ENCODE data around the gene CACNA1D. TPM values are rescaled to one million over a fixed set of nuclear protein-coding genes. Genes with fewer than 3 reads are reported as not detected.

The CACNA1D gene
- total and polyA plus RNA-seq, 2 donors (not counting 1 experiment from before 2014, with no cell fraction given), result 0.17 to 0.37 TPM

GRCh38 chr3:53766706-53767105 lies 272.3 kb downstream of the CACNA1D start:
- no peak overlapping the region for H3K4me2 ChIP-seq (ENCODE audit: extremely low read depth, insufficient read depth, low read length)
- peak; percentile 32 for TF ChIP-seq EZH2 (IDR thresholded peaks at IDR 0.05; ENCODE audit: low read length, missing control alignments)
- TF ChIP-seq CTCF (conservative IDR thresholded peaks at IDR 0.05 in 1 of 2, IDR thresholded peaks at IDR 0.05 in 1 of 2; ENCODE audit: low read depth in 1 of 2, low read length in 2 of 2), result no peak
- no peak overlapping the region for H2AFZ ChIP-seq (ENCODE audit: low read length)
- H3K79me2 ChIP-seq (ENCODE audit: control insufficient read depth, insufficient read depth, low read length), result no peaks in the 10 kb centered on the region
- no peaks in the 10 kb centered on the region for H3K36me3 ChIP-seq (ENCODE audit: control insufficient read depth, insufficient read depth, low read length)
- H3K4me1 ChIP-seq (ENCODE audit: control insufficient read depth, extremely low read depth, insufficient read depth, low read length), result no peaks in the 10 kb centered on the region
- H4K20me1 ChIP-seq (ENCODE audit: control insufficient read depth, extremely low read depth, insufficient read depth, low read length), result no peaks in the 10 kb centered on the region
- no peak overlapping the region for H3K9ac ChIP-seq (ENCODE audit: insufficient read depth, low read length)
- no peak overlapping the region for H3K4me3 ChIP-seq (replicated peaks in 1 of 4; ENCODE audit: control extremely low read depth in 1 of 4, insufficient read depth in 1 of 4, low read depth in 3 of 4, low read length in 4 of 4)
- H3K27me3 ChIP-seq (ENCODE audit: control insufficient read depth, insufficient read depth, low read length), result peaks cover 6% of the 10 kb centered on the region
- no peak overlapping the region for H3K27ac ChIP-seq (ENCODE audit: insufficient read depth, low read length)
- no peak for DNase-seq (ENCODE audit: low read depth in 2 of 2)
- H3K9me3 ChIP-seq (ENCODE audit: control insufficient read depth, insufficient read depth, low read depth, low read length), result no peaks in the 10 kb centered on the region

- H3K4me2 ChIP-seq (ENCODE audit: extremely low read depth, insufficient read depth, low read length), result no peak overlapping the region
- H3K4me3 ChIP-seq (replicated peaks in 1 of 4; ENCODE audit: control extremely low read depth in 1 of 4, insufficient read depth in 1 of 4, low read depth in 3 of 4, low read length in 4 of 4), result no peak overlapping the region
- peaks cover 6% of the 10 kb centered on the region for H3K27me3 ChIP-seq (ENCODE audit: control insufficient read depth, insufficient read depth, low read length)
- H3K36me3 ChIP-seq (ENCODE audit: control insufficient read depth, insufficient read depth, low read length), result no peaks in the 10 kb centered on the region
- H3K9me3 ChIP-seq (ENCODE audit: control insufficient read depth, insufficient read depth, low read depth, low read length), result no peaks in the 10 kb centered on the region
- DNase-seq (ENCODE audit: low read depth in 2 of 2), result no peak
- no peak overlapping the region for H3K27ac ChIP-seq (ENCODE audit: insufficient read depth, low read length)
- H2AFZ ChIP-seq (ENCODE audit: low read length), result no peak overlapping the region
- H3K4me1 ChIP-seq (ENCODE audit: control insufficient read depth, extremely low read depth, insufficient read depth, low read length), result peaks cover 8% of the 10 kb centered on the region
- H4K20me1 ChIP-seq (ENCODE audit: control insufficient read depth, extremely low read depth, insufficient read depth, low read length), result no peaks in the 10 kb centered on the region
- no peak overlapping the region for H3K9ac ChIP-seq (ENCODE audit: insufficient read depth, low read length)
- no peaks in the 10 kb centered on the region for H3K79me2 ChIP-seq (ENCODE audit: control insufficient read depth, insufficient read depth, low read length)
- TF ChIP-seq CTCF (conservative IDR thresholded peaks at IDR 0.05 in 1 of 2, IDR thresholded peaks at IDR 0.05 in 1 of 2; ENCODE audit: low read depth in 1 of 2, low read length in 2 of 2), result no peak
- TF ChIP-seq EZH2 (IDR thresholded peaks at IDR 0.05; ENCODE audit: low read length, missing control alignments), result no peak
Observed at GRCh38 chr3:53768478-53769459, 274.4 kb downstream of the CACNA1D start.

- Histone ChIP-seq H3K9me3 (ENCODE audit: control insufficient read depth, insufficient read depth, low read depth, low read length) (no peaks in the 10 kb centered on the region), H3K36me3 (ENCODE audit: control insufficient read depth, insufficient read depth, low read length) (no peaks in the 10 kb centered on the region), H3K27me3 (ENCODE audit: control insufficient read depth, insufficient read depth, low read length) (peaks cover 3% of the 10 kb centered on the region), H4K20me1 (ENCODE audit: control insufficient read depth, extremely low read depth, insufficient read depth, low read length) (no peaks in the 10 kb centered on the region), H3K27ac (ENCODE audit: insufficient read depth, low read length) (no peak overlapping the region), H3K4me2 (ENCODE audit: extremely low read depth, insufficient read depth, low read length) (no peak overlapping the region), H3K4me3 (replicated peaks in 1 of 4; ENCODE audit: control extremely low read depth in 1 of 4, insufficient read depth in 1 of 4, low read depth in 3 of 4, low read length in 4 of 4) (no peak overlapping the region), H3K4me1 (ENCODE audit: control insufficient read depth, extremely low read depth, insufficient read depth, low read length) (peaks cover 15% of the 10 kb centered on the region), H3K9ac (ENCODE audit: insufficient read depth, low read length) (no peak overlapping the region), H2AFZ (ENCODE audit: low read length) (no peak overlapping the region), H3K79me2 (ENCODE audit: control insufficient read depth, insufficient read depth, low read length) (no peaks in the 10 kb centered on the region)
- TF ChIP-seq EZH2 (IDR thresholded peaks at IDR 0.05; ENCODE audit: low read length, missing control alignments) (no peak), CTCF (conservative IDR thresholded peaks at IDR 0.05 in 1 of 2, IDR thresholded peaks at IDR 0.05 in 1 of 2; ENCODE audit: low read depth in 1 of 2, low read length in 2 of 2) (no peak)
- DNase-seq (ENCODE audit: low read depth in 2 of 2), result no peak
Observed at GRCh38 chr3:53772562-53772961, 278.2 kb downstream of the CACNA1D start.
